Osteocyte (in vitro differentiated cells): ENCODE measurements around the gene PRDM12. TPM values are rescaled to one million over a fixed set of nuclear protein-coding genes. Genes with fewer than 3 reads are reported as not detected.

ENCODE experiments used
- DNase-seq: peaks from one replicate; pipeline ENCODE4 v3.0.0; 2021; ENCODE audit warnings: mixed read lengths; ENCODE audit not compliant: unreplicated experiment; ENCODE audit errors: extremely low spot score
- H3K27ac Mint-ChIP-seq: one replicate; pipeline ENCODE4 v1.8.0; 2021; ENCODE audit warnings: mild to moderate bottlenecking, mixed read lengths; ENCODE audit not compliant: unreplicated experiment
- H3K27me3 Mint-ChIP-seq: one replicate; pipeline ENCODE4 v1.8.0; 2021; ENCODE audit warnings: mixed read lengths; ENCODE audit not compliant: unreplicated experiment
- H3K36me3 Mint-ChIP-seq: one replicate; pipeline ENCODE4 v1.8.0; 2021; ENCODE audit warnings: mixed read lengths; ENCODE audit not compliant: unreplicated experiment
- H3K4me1 Mint-ChIP-seq: one replicate; pipeline ENCODE4 v1.8.0; 2021; ENCODE audit warnings: mixed read lengths; ENCODE audit not compliant: unreplicated experiment
- H3K4me3 Mint-ChIP-seq: one replicate; pipeline ENCODE4 v1.8.0; 2021; ENCODE audit warnings: mild to moderate bottlenecking, moderate library complexity, mixed read lengths; ENCODE audit not compliant: unreplicated experiment
- H3K9me3 Mint-ChIP-seq: one replicate; pipeline ENCODE4 v1.8.0; 2021; ENCODE audit warnings: mixed read lengths; ENCODE audit not compliant: unreplicated experiment
- total RNA-seq: library from RNA; stranded (reverse); gene quantifications from 2 replicates; pipeline ENCODE4 v1.2.1, GENCODE V29; 2021
- TF ChIP-seq, protein P1 (sequence below): fragments of 200-600 bp; sonication (generic); IDR thresholded peaks from 2 replicates; pipeline ENCODE4 v1.5.0; 2021; ENCODE audit warnings: antibody characterized with exemption, mild to moderate bottlenecking, moderate library complexity

Gene PRDM12
- total RNA-seq, 1 donor from 2014 or later = not detected

DNA sequence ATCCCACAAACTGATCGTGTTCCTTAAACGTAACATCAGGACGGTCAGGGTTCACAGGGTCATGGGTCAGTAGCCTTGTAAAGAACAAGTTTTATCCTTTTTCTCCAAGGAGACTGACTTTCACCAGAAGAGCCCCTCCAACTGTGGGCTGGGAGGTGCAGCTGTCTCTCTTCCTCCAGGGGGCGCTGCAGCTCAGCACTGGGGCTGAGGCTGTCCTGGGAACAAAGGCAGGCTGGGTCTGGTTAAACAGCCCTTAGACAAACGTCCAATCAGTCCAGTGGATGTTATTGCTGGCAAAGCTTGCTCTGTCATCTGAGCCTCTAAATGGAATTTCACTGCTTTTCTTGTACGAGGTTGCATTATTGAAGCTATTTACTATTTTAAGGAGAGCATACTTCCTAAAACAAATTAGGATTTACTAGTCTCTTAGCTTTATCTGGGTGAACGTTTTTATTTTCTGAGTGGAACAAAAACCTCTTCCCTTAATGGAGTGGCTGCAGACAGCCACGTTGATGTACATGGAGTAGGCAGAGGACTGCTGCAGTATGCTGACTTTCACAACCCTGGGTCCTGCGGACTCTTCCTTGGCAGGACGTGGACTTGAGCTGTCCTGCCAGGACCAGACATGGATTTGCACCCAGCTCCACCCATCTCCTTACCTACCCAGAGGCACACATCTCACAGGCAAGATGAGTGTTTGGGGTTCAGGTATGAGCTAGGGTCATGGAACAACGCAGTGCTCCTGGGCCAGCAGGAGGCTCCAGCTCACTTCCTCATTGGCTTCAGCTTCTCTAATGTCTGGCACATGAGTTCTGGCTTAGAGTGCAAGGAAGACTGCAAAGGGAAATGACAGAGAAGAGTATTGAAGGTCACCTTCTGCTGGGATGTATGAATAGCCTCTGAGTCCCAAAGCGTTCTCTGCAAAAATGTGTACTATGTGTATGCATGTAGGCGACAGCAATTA is 36.9 kb downstream of the PRDM12 start:
- peak overlapping the region; percentile 58 for H3K27ac Mint-ChIP-seq

DNA sequence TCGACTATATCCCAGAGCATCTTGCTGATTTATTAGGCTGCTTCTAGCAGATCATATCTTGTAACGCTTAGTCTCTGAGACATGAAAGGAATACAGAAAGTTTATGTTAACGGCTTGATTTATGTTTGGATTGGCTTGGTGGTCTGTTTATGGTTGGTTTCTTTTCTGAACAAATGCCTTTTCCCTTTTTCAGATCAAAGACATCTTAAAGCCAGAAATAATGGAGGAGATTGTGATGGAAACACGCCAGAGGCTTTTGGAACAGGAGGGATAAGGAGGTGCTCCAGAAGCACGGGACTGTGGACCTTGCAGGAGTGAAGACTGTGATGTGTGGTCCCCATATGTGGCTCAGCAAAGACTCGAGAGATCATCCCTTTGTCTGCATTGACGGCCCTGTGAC is 39.1 kb downstream of the PRDM12 start:
- H3K4me1 Mint-ChIP-seq = peaks cover 19% of the 10 kb centered on the region
- no peak overlapping the region for H3K27ac Mint-ChIP-seq
- H3K27me3 Mint-ChIP-seq = no peaks in the 10 kb centered on the region
- no peak for DNase-seq
- H3K4me3 Mint-ChIP-seq = no peak overlapping the region
- H3K9me3 Mint-ChIP-seq = no peaks in the 10 kb centered on the region
- TF ChIP-seq, protein P1, sequence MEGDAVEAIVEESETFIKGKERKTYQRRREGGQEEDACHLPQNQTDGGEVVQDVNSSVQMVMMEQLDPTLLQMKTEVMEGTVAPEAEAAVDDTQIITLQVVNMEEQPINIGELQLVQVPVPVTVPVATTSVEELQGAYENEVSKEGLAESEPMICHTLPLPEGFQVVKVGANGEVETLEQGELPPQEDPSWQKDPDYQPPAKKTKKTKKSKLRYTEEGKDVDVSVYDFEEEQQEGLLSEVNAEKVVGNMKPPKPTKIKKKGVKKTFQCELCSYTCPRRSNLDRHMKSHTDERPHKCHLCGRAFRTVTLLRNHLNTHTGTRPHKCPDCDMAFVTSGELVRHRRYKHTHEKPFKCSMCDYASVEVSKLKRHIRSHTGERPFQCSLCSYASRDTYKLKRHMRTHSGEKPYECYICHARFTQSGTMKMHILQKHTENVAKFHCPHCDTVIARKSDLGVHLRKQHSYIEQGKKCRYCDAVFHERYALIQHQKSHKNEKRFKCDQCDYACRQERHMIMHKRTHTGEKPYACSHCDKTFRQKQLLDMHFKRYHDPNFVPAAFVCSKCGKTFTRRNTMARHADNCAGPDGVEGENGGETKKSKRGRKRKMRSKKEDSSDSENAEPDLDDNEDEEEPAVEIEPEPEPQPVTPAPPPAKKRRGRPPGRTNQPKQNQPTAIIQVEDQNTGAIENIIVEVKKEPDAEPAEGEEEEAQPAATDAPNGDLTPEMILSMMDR = no peak
- H3K36me3 Mint-ChIP-seq = peaks cover 33% of the 10 kb centered on the region

More for the DNA sequence above, 36.9 kb downstream of the PRDM12 start:
- Mint-ChIP-seq H3K4me1 (peaks cover 25% of the 10 kb centered on the region), H3K4me3 (no peak overlapping the region), H3K27me3 (no peaks in the 10 kb centered on the region), H3K36me3 (peaks cover 47% of the 10 kb centered on the region), H3K9me3 (no peaks in the 10 kb centered on the region)
- TF ChIP-seq, protein P1 = peak; percentile 99
- DNase-seq = peak; percentile 95

DNA sequence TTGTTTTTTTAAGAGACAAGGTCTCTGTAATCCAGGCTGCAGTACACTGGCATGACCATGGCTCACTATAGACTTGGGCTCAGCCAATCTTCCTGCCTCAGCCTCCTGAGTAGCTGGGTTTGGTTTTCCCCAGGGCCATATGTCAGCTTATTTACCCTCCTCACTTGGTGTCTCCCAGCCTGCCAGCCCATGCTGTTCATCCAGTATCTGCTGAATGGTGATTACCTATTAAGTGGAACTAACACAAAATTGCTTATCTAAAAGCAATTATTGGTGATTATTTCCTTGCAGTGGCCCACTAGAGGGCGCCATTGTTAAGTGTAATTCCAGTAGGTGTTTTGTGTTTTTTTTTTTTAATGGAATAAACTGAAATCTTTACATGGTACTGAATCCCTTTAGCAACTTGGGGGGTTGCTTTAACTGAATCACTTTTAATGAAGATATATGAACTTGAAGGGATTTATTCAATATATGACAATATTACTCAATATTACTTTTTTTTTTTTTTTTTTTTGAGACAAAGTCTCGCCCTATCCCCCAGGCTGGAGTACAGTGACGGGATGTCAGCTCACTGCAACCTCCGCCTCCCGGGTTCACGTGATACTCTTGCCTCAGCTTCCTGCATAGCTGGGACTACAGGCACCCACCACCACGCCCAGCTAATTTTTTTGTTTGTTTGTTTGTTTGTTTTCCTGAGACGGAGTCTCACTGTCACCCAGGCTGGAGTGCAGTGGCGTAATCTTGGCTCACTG is 43.0 kb downstream of the PRDM12 start:
- H3K27me3 Mint-ChIP-seq = no peaks in the 10 kb centered on the region
- H3K4me1 Mint-ChIP-seq = peaks cover 1% of the 10 kb centered on the region
- no peak overlapping the region for H3K4me3 Mint-ChIP-seq
- TF ChIP-seq, protein P1 = peak; percentile 81
- no peaks in the 10 kb centered on the region for H3K9me3 Mint-ChIP-seq
- peaks cover 14% of the 10 kb centered on the region for H3K36me3 Mint-ChIP-seq
- no peak for DNase-seq
- no peak overlapping the region for H3K27ac Mint-ChIP-seq

DNA sequence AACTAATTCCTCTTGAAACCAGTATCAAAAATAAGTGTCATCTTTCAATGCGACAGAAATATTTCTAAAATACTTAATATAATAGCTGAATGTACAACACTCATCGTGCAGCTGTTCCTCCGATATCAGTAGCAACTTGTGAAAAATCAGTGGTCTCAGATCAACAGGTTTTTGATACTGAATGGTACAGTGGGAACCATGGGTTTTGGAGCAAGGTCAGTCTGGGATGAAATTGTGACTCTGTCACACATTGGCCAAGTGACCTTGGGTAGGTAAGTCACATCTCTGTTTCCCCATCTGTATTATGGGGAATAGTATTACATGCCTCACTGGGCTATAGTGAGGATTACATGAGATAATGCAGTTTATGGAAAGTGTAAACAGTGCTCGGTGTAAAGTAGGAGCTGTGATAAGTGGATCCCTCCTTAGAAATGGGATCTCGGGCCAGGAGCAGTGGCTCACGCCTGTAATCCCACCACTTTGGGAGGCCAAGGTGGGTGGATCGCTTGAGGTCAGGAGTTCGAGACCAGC is 46.5 kb downstream of the PRDM12 start:
- H3K9me3 Mint-ChIP-seq = no peaks in the 10 kb centered on the region
- peaks cover 27% of the 10 kb centered on the region for H3K4me1 Mint-ChIP-seq
- no peaks in the 10 kb centered on the region for H3K36me3 Mint-ChIP-seq
- no peak for DNase-seq
- H3K4me3 Mint-ChIP-seq = no peak overlapping the region
- no peaks in the 10 kb centered on the region for H3K27me3 Mint-ChIP-seq
- H3K27ac Mint-ChIP-seq = no peak overlapping the region
- TF ChIP-seq, protein P1 = no peak

DNA sequence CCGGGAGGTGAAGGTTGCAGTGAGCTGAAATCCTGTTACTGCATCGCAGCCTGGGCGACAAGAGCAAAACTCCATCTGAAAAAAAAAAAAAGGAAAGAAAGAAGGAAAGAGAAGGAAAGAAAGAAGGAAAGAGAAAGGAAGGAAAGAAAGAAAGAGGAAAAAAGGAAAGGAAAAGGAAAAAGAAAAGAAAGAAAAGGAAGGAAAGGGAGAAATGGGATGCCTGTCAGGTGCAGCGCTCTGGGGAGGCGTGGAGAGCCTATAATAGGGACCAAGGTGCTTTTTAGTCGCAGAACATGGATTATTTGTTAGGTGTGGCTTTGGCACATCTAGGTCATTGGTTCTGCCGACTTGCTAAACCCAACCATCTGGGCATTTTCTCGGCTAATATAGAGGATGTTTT is 47.1 kb downstream of the PRDM12 start:
- Mint-ChIP-seq H3K4me3 (no peak overlapping the region), H3K36me3 (no peaks in the 10 kb centered on the region), H3K27ac (peak overlapping the region; percentile 23), H3K9me3 (no peaks in the 10 kb centered on the region), H3K4me1 (peaks cover 33% of the 10 kb centered on the region), H3K27me3 (no peaks in the 10 kb centered on the region)
- TF ChIP-seq, protein P1 = no peak
- no peak for DNase-seq
